K562 (cell line): ENCODE results near the gene MYL11. TPM values are rescaled to one million over a fixed set of nuclear protein-coding genes. Genes with fewer than 3 reads are reported as not detected.

Source experiments
- CBX5 ChIP-seq: IDR thresholded peaks from 2 replicates; pipeline ENCODE4 v1.6.1; 2014; ENCODE audit warnings: low read depth, borderline replicate concordance
- CTCF ChIP-seq, 3 experiments: IDR thresholded peaks in 2 of 3; conservative IDR thresholded peaks in 1 of 3; 2 replicates each; pipeline ENCODE4 v1.5.1; 2011 to 2012; ENCODE audit warnings: low read length in 3 of 3, mild to moderate bottlenecking in 3 of 3, control low read depth in 2 of 3, improper control_type of control experiment in 1 of 3, inconsistent platforms in 1 of 3, low read depth in 1 of 3, mixed read lengths in 1 of 3, moderate library complexity in 1 of 3; ENCODE audit not compliant: insufficient read depth in 2 of 3
- JUND ChIP-seq, 2 experiments: IDR thresholded peaks; 2 replicates in 1 of 2; 3 replicates in 1 of 2; pipeline ENCODE4 v1.6.1; 2011; ENCODE audit warnings: borderline replicate concordance in 2 of 2, low read depth in 2 of 2, low read length in 2 of 2, improper control_type of control experiment in 1 of 2, missing biosample characterization in 1 of 2, missing genetic modification characterization in 1 of 2, missing genetic modification reagents in 1 of 2
- NFXL1 ChIP-seq: fragments of 450-650 bp; formaldehyde crosslinking; IDR thresholded peaks from 2 replicates; pipeline ENCODE4 v1.4.0; 2021; ENCODE audit warnings: mild to moderate bottlenecking
- NR3C1 ChIP-seq: sonication (generic); formaldehyde crosslinking; IDR thresholded peaks from 2 replicates; pipeline ENCODE4 v1.8.1; 2022; ENCODE audit warnings: missing genetic modification reagents
- NUFIP1 ChIP-seq: fragments of 450-650 bp; IDR thresholded peaks from 2 replicates; pipeline ENCODE4 v1.6.1; 2018; ENCODE audit not compliant: partially characterized antibody
- POLR2B ChIP-seq: fragments of 450-650 bp; IDR thresholded peaks from 2 replicates; pipeline ENCODE4 v1.6.1; 2018; ENCODE audit warnings: low read depth; ENCODE audit not compliant: partially characterized antibody
- PREB ChIP-seq: sonication (generic); formaldehyde crosslinking; IDR thresholded peaks from 2 replicates; pipeline ENCODE4 v1.8.1; 2023; ENCODE audit warnings: mild to moderate bottlenecking, missing genetic modification reagents
- RB1 ChIP-seq: fragments of 450-650 bp; IDR thresholded peaks from 2 replicates; pipeline ENCODE4 v1.6.1; 2017; ENCODE audit warnings: low read depth, mild to moderate bottlenecking
- RFX1 ChIP-seq: fragments of 450-650 bp; IDR thresholded peaks from 2 replicates; pipeline ENCODE4 v1.6.1; 2016; ENCODE audit warnings: mild to moderate bottlenecking, moderate library complexity
- TGIF2 ChIP-seq: sonication (generic); formaldehyde crosslinking; IDR thresholded peaks from 2 replicates; pipeline ENCODE4 v1.8.1; 2022; ENCODE audit warnings: mild to moderate bottlenecking, missing genetic modification reagents, moderate library complexity
- THAP12 ChIP-seq: fragments of 250-450 bp; sonication (Bioruptor Pico); IDR thresholded peaks from 2 replicates; pipeline ENCODE4 v1.9.0; 2021; ENCODE audit warnings: mild to moderate bottlenecking, inconsistent platforms
- polyA plus RNA-seq, 8 experiments: library from polyadenylated mRNA; depleted of rRNA in 4 of 8; stranded (reverse) in 5 of 8; unstranded in 3 of 8; fragments of >200 nt; fragmentation: Nextera tagmentation in 2 of 8; fragmentation: Illumina TruSeq in 1 of 8; extraction: Ambion mirVana in 2 of 8; extraction: Trizol in 1 of 8; gene quantifications; 2 replicates each; pipeline versions ENCODE4 v1.2.1 to v1.2.3, GENCODE V29; 2011 to 2014; ENCODE audit warnings: inconsistent platforms in 1 of 8, missing spikeins in 1 of 8
- total RNA-seq, 7 experiments: library from RNA; depleted of rRNA in 6 of 7; stranded (reverse); fragments of >200 nt in 6 of 7; fragmentation: Illumina TruSeq in 2 of 7; extraction: Trizol in 2 of 7; gene quantifications; 2 replicates each; pipeline versions ENCODE4 v1.2.1 to v1.2.3, GENCODE V29; 2011 to 2021; ENCODE audit warnings: low replicate concordance in 1 of 7
- TF ChIP-seq, protein P1 (sequence below): sonication (generic); formaldehyde crosslinking; IDR thresholded peaks from 2 replicates; pipeline ENCODE4 v1.8.1; 2023; ENCODE audit warnings: mild to moderate bottlenecking, missing genetic modification reagents

Gene MYL11
- total and polyA plus RNA-seq, 9 of the 15 experiments (the other 6 are each of a cell fraction or from before 2014, with no cell fraction given): 0.31 to 1.5 (median 0.73) TPM; not detected in 4

GRCh38 chr16:30395155-30395991 lies 20.8 kb downstream of the MYL11 start, which contains the start of gene ZNF48 (continued):
- no peak for TF ChIP-seq PREB (CRISPR knock-in tag)
- TF ChIP-seq JUND (IDR thresholded peaks at IDR 0.05; ENCODE audit: borderline replicate concordance, low read depth, low read length): peak; percentile 48; the same call in 1 of the 2 replicates
- TF ChIP-seq JUND (tag; IDR thresholded peaks at IDR 0.05; ENCODE audit: borderline replicate concordance, low read depth, low read length): no peak; the same call in 2 of the 3 replicates
- TF ChIP-seq THAP12 (CRISPR knock-in tag): peak; percentile 98
- peak; percentile 12 to 55 (median 38); a peak in 3 of 6 replicates for TF ChIP-seq CTCF (IDR thresholded peaks at IDR 0.05 in 2 of 3, conservative IDR thresholded peaks at IDR 0.05 in 1 of 3; ENCODE audit: insufficient read depth in 2 of 3, low read depth in 1 of 3, low read length in 3 of 3)
- peak; percentile 15 for TF ChIP-seq POLR2B
- TF ChIP-seq, protein P1, sequence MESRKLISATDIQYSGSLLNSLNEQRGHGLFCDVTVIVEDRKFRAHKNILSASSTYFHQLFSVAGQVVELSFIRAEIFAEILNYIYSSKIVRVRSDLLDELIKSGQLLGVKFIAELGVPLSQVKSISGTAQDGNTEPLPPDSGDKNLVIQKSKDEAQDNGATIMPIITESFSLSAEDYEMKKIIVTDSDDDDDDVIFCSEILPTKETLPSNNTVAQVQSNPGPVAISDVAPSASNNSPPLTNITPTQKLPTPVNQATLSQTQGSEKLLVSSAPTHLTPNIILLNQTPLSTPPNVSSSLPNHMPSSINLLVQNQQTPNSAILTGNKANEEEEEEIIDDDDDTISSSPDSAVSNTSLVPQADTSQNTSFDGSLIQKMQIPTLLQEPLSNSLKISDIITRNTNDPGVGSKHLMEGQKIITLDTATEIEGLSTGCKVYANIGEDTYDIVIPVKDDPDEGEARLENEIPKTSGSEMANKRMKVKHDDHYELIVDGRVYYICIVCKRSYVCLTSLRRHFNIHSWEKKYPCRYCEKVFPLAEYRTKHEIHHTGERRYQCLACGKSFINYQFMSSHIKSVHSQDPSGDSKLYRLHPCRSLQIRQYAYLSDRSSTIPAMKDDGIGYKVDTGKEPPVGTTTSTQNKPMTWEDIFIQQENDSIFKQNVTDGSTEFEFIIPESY (CRISPR knock-in tag): peak; percentile 39; the same call in 1 of the 2 replicates
- peak; percentile 86 for TF ChIP-seq RB1
- TF ChIP-seq NR3C1 (CRISPR knock-in tag): no peak
- TF ChIP-seq TGIF2 (CRISPR knock-in tag): no peak
- TF ChIP-seq NFXL1 (CRISPR knock-in tag): no peak
- no peak for TF ChIP-seq RFX1
- 0 out of 2 replicates have a peak, but pooled peaks have one; percentile 21 for TF ChIP-seq CBX5
- no peak for TF ChIP-seq NUFIP1
